Measurements from ENCODE around the gene ARID5A.

Gene ARID5A

GRCh38 chr2:96558485-96558884 is 21.9 kb downstream of the ARID5A start:
- DNase-seq, result no peak

GRCh38 chr2:96564026-96564425 is 27.5 kb downstream of the ARID5A start:
- DNase-seq, result no peak

GRCh38 chr2:96564563-96564962 is 28.0 kb downstream of the ARID5A start:
- DNase-seq, result no peak

GRCh38 chr2:96565111-96565510 is 28.6 kb downstream of the ARID5A start:
- DNase-seq, result no peak

GRCh38 chr2:96568094-96568493 is 31.5 kb downstream of the ARID5A start:
- no peak for DNase-seq

- no peak for DNase-seq
Measured at GRCh38 chr2:96574364-96574763, 37.8 kb downstream of the ARID5A start.

GRCh38 chr2:96575785-96576456 is 39.4 kb downstream of the ARID5A start:
- DNase-seq, result no peak

GRCh38 chr2:96577501-96577900 is 40.9 kb downstream of the ARID5A start:
- DNase-seq, result no peak

GRCh38 chr2:96578731-96579130 is 42.2 kb downstream of the ARID5A start:
- no peak for DNase-seq

GRCh38 chr2:96579422-96579821 is 42.9 kb downstream of the ARID5A start:
- no peak for DNase-seq

- no peak for DNase-seq
Measured at GRCh38 chr2:96580771-96581170, 44.2 kb downstream of the ARID5A start.

GRCh38 chr2:96584017-96584416 is 47.5 kb downstream of the ARID5A start:
- no peak for DNase-seq

GRCh38 chr2:96587843-96588242 is 51.3 kb downstream of the ARID5A start:
- no peak for DNase-seq

GRCh38 chr2:96591054-96591453 is 54.5 kb downstream of the ARID5A start:
- no peak for DNase-seq

GRCh38 chr2:96591494-96591893 is 54.9 kb downstream of the ARID5A start:
- no peak for DNase-seq

- no peak for DNase-seq
Measured at GRCh38 chr2:96594282-96594681, 57.7 kb downstream of the ARID5A start.

- no peak for DNase-seq
Measured at GRCh38 chr2:96594691-96595152, 58.2 kb downstream of the ARID5A start.

- DNase-seq, result no peak
Measured at GRCh38 chr2:96596596-96596995, 60.0 kb downstream of the ARID5A start.

- DNase-seq, result no peak
Measured at GRCh38 chr2:96599941-96600340, 63.4 kb downstream of the ARID5A start.

GRCh38 chr2:96601382-96602292 is 65.1 kb downstream of the ARID5A start:
- DNase-seq, result no peak
